GM12878 (cell line): Measurements from ENCODE around the gene TRAF3. TPM values are rescaled to one million over a fixed set of nuclear protein-coding genes. Genes with fewer than 3 reads are reported as not detected.

Source experiments
- ATAC-seq: fragments of 200-7000 bp; cut with Tn5 transposase; 3 replicates; pipeline ENCODE4 v1.9.1; 2020; ENCODE audit warnings: mild to moderate bottlenecking, moderate library complexity
- BruUV-seq: library from RNA; stranded (reverse); fragments of 400-500 nt; replicated peaks from 2 replicates; lab custom pipeline; 2021; lab: Mats Ljungman, UMichigan
- CTCF ChIA-PET: fragments of 300-600 bp; sonication (Branson Sonifier 250); formaldehyde crosslinking; extraction: SDS; loops from one replicate; lab custom pipeline; 2021; ENCODE audit warnings: inconsistent platforms; lab: Yijun Ruan, JAX
- POLR2A ChIA-PET: fragments of 350-600 bp; formaldehyde crosslinking; extraction: SDS; loops from one replicate; lab custom pipeline; 2021; ENCODE audit warnings: inconsistent platforms; lab: Charles Lee
- RAD21 ChIA-PET: fragments of 300-600 bp; sonication (Branson Sonifier 250); formaldehyde crosslinking; loops from one replicate; lab custom pipeline; 2023; ENCODE audit warnings: antibody characterized with exemption; ENCODE audit not compliant: unreplicated experiment; lab: Charles Lee
- SMC1A ChIA-PET: fragments of 300-600 bp; sonication (Branson Sonifier 250); formaldehyde crosslinking; loops from one replicate; lab custom pipeline; 2023; ENCODE audit not compliant: unreplicated experiment, uncharacterized antibody; lab: Charles Lee
- DNase-seq: peaks from one replicate; pipeline ENCODE4 v3.0.0-alpha.2; 2011; ENCODE audit warnings: low read depth, low spot score
- FAIRE-seq: peaks from 3 replicates; lab custom pipeline; 2011; peaks lifted over from hg19 to GRCh38; lab: Jason Lieb, UNC
- H2AFZ ChIP-seq: 2 replicates; pipeline ENCODE4 v1.6.0; 2011; ENCODE audit warnings: low read depth, low read length, control low read depth; ENCODE audit not compliant: control insufficient read depth
- H3K27ac ChIP-seq: 2 replicates; pipeline ENCODE4 v1.5.1; 2011; ENCODE audit warnings: control low read depth; ENCODE audit not compliant: control insufficient read depth, insufficient read depth
- H3K27me3 ChIP-seq, 2 experiments: replicated peaks in 1 of 2; 2 replicates each; pipeline versions ENCODE4 v1.6.0 to v1.6.1; 2011; ENCODE audit warnings: low read length in 1 of 2; ENCODE audit not compliant: control insufficient read depth in 2 of 2, insufficient read depth in 2 of 2
- H3K36me3 ChIP-seq, 2 experiments: 2 replicates each; pipeline ENCODE4 v1.5.1; 2011; ENCODE audit warnings: low read length in 1 of 2; ENCODE audit not compliant: control insufficient read depth in 2 of 2, insufficient read depth in 2 of 2
- H3K4me1 ChIP-seq: 2 replicates; pipeline ENCODE4 v1.6.1; 2011; ENCODE audit warnings: mild to moderate bottlenecking, low read length, moderate library complexity, mixed read lengths; ENCODE audit not compliant: control insufficient read depth, insufficient read depth
- H3K4me2 ChIP-seq: 2 replicates; pipeline ENCODE4 v1.6.0; 2011; ENCODE audit warnings: control low read depth; ENCODE audit not compliant: control insufficient read depth, insufficient read depth
- H3K4me3 ChIP-seq: fragments of 200-600 bp; sonication (generic); 2 replicates; pipeline ENCODE4 v1.5.1; 2016
- H3K79me2 ChIP-seq: 2 replicates; pipeline ENCODE4 v1.6.0; 2011; ENCODE audit warnings: low read length; ENCODE audit not compliant: control insufficient read depth, insufficient read depth
- H3K9ac ChIP-seq: 2 replicates; pipeline ENCODE4 v1.8.0; 2011; ENCODE audit warnings: low read length, control low read depth, mixed read lengths; ENCODE audit not compliant: control insufficient read depth, insufficient read depth
- H3K9me3 ChIP-seq: replicated peaks from 3 replicates; pipeline ENCODE4 v1.5.1; 2011; ENCODE audit warnings: mild to moderate bottlenecking, low read length; ENCODE audit not compliant: control insufficient read depth, insufficient read depth
- H4K20me1 ChIP-seq: 2 replicates; pipeline ENCODE4 v1.6.0; 2011; ENCODE audit not compliant: control insufficient read depth, insufficient read depth
- ATF2 ChIP-seq: IDR thresholded peaks from 2 replicates; pipeline ENCODE4 v1.6.1; 2012; ENCODE audit warnings: low read length, inconsistent platforms
- BCL11A ChIP-seq: IDR thresholded peaks from 2 replicates; pipeline ENCODE4 v1.6.1; 2011; ENCODE audit warnings: low read depth, low read length
- CUX1 ChIP-seq: IDR thresholded peaks from 2 replicates; pipeline ENCODE4 v1.6.1; 2012; ENCODE audit warnings: improper control_type of control experiment, low read depth, low read length; ENCODE audit not compliant: insufficient replicate concordance
- GABPA ChIP-seq: IDR thresholded peaks from 2 replicates; pipeline ENCODE4 v1.6.1; 2014; ENCODE audit warnings: antibody characterized with exemption, low read depth, mild to moderate bottlenecking, inconsistent platforms
- JUNB ChIP-seq: IDR thresholded peaks from 2 replicates; pipeline ENCODE4 v1.6.1; 2016; ENCODE audit warnings: antibody characterized with exemption, mild to moderate bottlenecking
- PBX3 ChIP-seq: IDR thresholded peaks from 2 replicates; pipeline ENCODE4 v1.6.1; 2011; ENCODE audit warnings: mild to moderate bottlenecking, low read depth, low read length, moderate library complexity; ENCODE audit not compliant: insufficient replicate concordance
- PKNOX1 ChIP-seq: fragments of 450-650 bp; IDR thresholded peaks from 2 replicates; pipeline ENCODE4 v1.6.1; 2016; ENCODE audit warnings: mild to moderate bottlenecking
- RUNX3 ChIP-seq: IDR thresholded peaks from 2 replicates; pipeline ENCODE4 v1.6.1; 2012; ENCODE audit warnings: low read length, inconsistent platforms
- TCF12 ChIP-seq: IDR thresholded peaks from 2 replicates; pipeline ENCODE4 v1.6.1; 2011; ENCODE audit warnings: low read depth, mild to moderate bottlenecking, low read length
- WGBS: methylation state at CpG from one replicate; pipeline ENCODE4 v1.1.6; 2016; ENCODE audit warnings: low lambda C conversion rate; ENCODE audit not compliant: insufficient replicate concordance, insufficient coverage; ENCODE audit errors: missing lambda C conversion rate; 5-methylcytosine and 5-hydroxymethylcytosine counted together
- in situ Hi-C: fragments of 300-500 bp; cut with MboI; formaldehyde crosslinking; loops from 9 replicates; pipeline ENCODE4 v1.14.3; 2018; ENCODE audit warnings: mixed read lengths
- intact Hi-C: fragments of 100-400 bp; cut with micrococcal nuclease; formaldehyde crosslinking; loops from one replicate; pipeline ENCODE4 v1.14.2; 2022; ENCODE audit not compliant: unreplicated experiment
- polyA plus RNA-seq, 11 experiments: library from polyadenylated mRNA; depleted of rRNA in 4 of 11; unstranded in 6 of 11; stranded (reverse) in 5 of 11; fragments of >200 nt; fragmentation: Nextera tagmentation in 4 of 11; fragmentation: Illumina TruSeq in 1 of 11; extraction: Ambion mirVana in 4 of 11; extraction: Trizol in 1 of 11; gene quantifications; 1 replicate in 1 of 11; 2 replicates in 10 of 11; pipeline versions ENCODE4 v1.2.1 to v1.2.3, GENCODE V29; 2011 to 2016; ENCODE audit warnings: inconsistent platforms in 2 of 11, missing spikeins in 2 of 11, low read depth in 1 of 11
- total RNA-seq, 4 experiments: library from RNA; depleted of rRNA in 3 of 4; stranded (reverse); fragments of >200 nt in 3 of 4; fragmentation: Illumina TruSeq in 1 of 4; extraction: Trizol in 1 of 4; gene quantifications; 2 replicates each; pipeline versions ENCODE4 v1.2.1 to v1.2.3, GENCODE V29; 2013 to 2021

The TRAF3 gene
- total and polyA plus RNA-seq, 10 of the 15 experiments (the other 5 are each of a cell fraction or from before 2014, with no cell fraction given), result 3.0 to 70.1 (median 36.5) TPM

- Histone ChIP-seq H3K4me2 (no peak overlapping the region), H3K9ac (no peak overlapping the region), H3K9me3 (no peaks in the 10 kb centered on the region; the same call in 2 of the 3 replicates), H3K4me1 (peaks cover 51% of the 10 kb centered on the region), H3K4me3 (no peak overlapping the region), H3K36me3 (no peaks in the 10 kb centered on the region), H2AFZ (no peak overlapping the region), H4K20me1 (no peaks in the 10 kb centered on the region), H3K27ac (no peak overlapping the region), H3K79me2 (no peaks in the 10 kb centered on the region; the same call in none of the 2 replicates), H3K27me3 (no peaks in the 10 kb centered on the region)
- ChIA-PET POLR2A (interaction anchor here (0.5 to 1.6 kb wide), 2 partner anchors 10 to 75 kb away, joined by 3 to 6 read pairs; no protein-coding TSS in a partner anchor), CTCF (interaction anchor here (0.6 to 1.0 kb wide), 2 partner anchors 76 to 159 kb away, joined by 3 to 5 read pairs; no protein-coding TSS in a partner anchor), RAD21 (no interaction called here), SMC1A (interaction anchor here (0.7 to 7.1 kb wide), 2 partner anchors 74 to 246 kb away, joined by 4 to 119 read pairs; no protein-coding TSS in a partner anchor)
- no peak for ATAC-seq
- intact Hi-C loops (loop anchor here (10.0 kb wide), 1 partner anchor 246 kb away; no protein-coding TSS in a partner anchor), in situ Hi-C loops (no loop called here)
- TF ChIP-seq JUNB (no peak), TCF12 (peak; percentile 61; the same call in 1 of the 2 replicates), BCL11A (0 out of 2 replicates have a peak, but pooled peaks have one; percentile 52), PKNOX1 (peak; percentile 91), CUX1 (no peak), PBX3 (peak; percentile 63), ATF2 (no peak), GABPA (no peak), RUNX3 (peak; percentile 55)
- no peak for FAIRE-seq
- no peak for DNase-seq
- no TSS peak for BruUV-seq
- WGBS, result 80% methylated on average over 32 of the region's 32 CpGs
Measured at GRCh38 chr14:102770147-102771123, 6.8 kb upstream of the TRAF3 start.
